HFF-Myc (cell line): ENCODE results near the gene TNFRSF25.

Source experiments
- DNase-seq: peaks from one replicate; pipeline ENCODE4 v3.0.0-alpha.2; 2011; ENCODE audit warnings: low read depth; ENCODE audit errors: extremely low read depth
- H3K4me3 ChIP-seq: replicated peaks from 2 replicates; pipeline ENCODE4 v1.5.1; 2011; ENCODE audit warnings: low read depth, mild to moderate bottlenecking, control low read depth, low read length
- TF ChIP-seq, protein P1 (sequence below): IDR thresholded peaks from 2 replicates; pipeline ENCODE4 v1.5.1; 2012; ENCODE audit warnings: mild to moderate bottlenecking, low read depth, low read length, control low read depth; ENCODE audit errors: missing control alignments

Gene TNFRSF25

DNA sequence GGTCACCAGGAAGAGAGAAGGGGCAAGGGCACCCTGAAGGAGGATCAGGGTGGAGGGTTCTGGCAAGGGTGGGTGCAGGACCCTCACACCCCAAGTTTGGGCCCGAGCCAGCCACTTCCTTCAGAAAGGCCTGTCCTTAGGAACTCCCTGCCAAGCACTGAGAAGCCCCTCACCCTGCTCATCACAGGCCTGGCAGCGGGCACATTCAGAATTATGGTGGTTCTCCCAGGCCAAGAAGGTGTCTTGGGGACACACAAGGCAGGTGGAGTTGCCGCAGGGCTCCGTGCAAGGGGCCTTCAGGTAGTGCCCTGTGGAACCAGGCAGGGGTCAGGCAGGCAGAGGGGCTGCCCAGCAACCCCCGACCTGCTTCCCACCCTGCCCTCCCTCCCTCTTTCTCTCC is 1.1 kb downstream of the TNFRSF25 start:
- TF ChIP-seq, protein P1, sequence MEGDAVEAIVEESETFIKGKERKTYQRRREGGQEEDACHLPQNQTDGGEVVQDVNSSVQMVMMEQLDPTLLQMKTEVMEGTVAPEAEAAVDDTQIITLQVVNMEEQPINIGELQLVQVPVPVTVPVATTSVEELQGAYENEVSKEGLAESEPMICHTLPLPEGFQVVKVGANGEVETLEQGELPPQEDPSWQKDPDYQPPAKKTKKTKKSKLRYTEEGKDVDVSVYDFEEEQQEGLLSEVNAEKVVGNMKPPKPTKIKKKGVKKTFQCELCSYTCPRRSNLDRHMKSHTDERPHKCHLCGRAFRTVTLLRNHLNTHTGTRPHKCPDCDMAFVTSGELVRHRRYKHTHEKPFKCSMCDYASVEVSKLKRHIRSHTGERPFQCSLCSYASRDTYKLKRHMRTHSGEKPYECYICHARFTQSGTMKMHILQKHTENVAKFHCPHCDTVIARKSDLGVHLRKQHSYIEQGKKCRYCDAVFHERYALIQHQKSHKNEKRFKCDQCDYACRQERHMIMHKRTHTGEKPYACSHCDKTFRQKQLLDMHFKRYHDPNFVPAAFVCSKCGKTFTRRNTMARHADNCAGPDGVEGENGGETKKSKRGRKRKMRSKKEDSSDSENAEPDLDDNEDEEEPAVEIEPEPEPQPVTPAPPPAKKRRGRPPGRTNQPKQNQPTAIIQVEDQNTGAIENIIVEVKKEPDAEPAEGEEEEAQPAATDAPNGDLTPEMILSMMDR = no peak
- no peak for DNase-seq
- no peak overlapping the region for H3K4me3 ChIP-seq

DNA sequence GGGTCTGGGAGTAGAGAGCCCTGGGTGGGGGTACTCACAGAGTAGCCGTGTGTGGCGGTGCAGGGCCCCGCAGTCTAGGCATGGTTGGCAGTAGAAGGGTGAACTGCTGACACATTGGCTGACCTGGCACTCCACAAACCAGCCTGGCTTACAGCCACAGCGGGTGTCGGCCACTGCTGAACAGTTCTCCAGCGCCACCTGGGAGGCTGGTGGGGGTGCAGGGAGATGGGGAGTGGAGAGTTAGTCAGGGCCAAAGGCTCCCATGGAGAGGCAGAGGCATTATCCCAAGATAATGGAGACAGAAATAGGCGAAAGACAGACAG is 1.5 kb downstream of the TNFRSF25 start:
- DNase-seq = no peak
- no peak overlapping the region for H3K4me3 ChIP-seq
- TF ChIP-seq, protein P1 = no peak

DNA sequence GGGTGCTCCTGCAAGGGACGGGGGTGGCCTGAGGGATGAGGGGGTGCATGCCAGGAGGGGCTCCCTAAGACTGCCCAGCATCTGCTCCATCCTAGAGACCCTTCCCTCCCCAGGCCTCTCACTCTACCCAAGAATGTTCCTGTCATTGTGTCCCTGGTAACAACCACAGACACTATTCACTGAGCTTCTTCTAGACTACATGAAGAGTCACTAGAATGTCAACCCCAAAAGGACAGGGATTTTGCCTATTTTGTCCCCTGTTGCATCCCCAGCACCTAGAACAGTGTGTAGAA is 2.9 kb downstream of the TNFRSF25 start:
- TF ChIP-seq, protein P1 = no peak
- H3K4me3 ChIP-seq = no peak overlapping the region
- DNase-seq = no peak

DNA sequence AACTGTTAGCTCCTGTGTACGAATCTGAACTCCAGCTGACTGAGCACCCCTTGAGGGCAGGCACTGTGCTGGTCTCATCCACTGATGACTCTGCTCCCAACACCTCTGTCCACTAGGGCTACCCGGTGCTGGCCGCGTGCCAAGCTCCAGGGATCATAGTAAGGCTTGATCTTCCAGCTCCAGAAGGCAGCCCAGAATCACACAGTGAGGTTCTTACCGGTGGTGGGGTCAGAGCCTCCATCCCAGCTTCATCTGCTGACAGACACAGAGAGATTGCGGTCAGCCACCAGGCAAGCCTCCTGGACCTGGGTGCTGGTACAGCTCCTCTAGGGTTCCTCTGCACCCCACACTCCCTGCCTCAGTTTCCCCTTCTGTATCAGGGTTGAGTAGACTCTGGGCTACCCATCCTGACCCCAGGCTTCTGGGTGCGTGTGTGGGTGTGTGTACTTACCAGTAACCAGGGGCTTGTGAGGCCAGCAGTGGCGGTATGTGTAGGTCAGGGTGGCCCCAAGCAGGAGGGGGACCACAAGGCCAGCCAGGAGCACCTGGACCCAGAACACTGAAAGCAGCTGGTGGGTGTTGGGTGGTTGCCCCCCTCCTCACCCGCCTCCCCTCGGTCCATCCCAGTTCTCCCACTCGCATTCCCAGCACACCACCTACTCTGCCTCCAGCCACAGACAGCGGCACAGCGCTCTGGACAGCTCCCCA is 3.4 kb downstream of the TNFRSF25 start:
- DNase-seq = no peak
- TF ChIP-seq, protein P1 = no peak
- H3K4me3 ChIP-seq = no peak overlapping the region

DNA sequence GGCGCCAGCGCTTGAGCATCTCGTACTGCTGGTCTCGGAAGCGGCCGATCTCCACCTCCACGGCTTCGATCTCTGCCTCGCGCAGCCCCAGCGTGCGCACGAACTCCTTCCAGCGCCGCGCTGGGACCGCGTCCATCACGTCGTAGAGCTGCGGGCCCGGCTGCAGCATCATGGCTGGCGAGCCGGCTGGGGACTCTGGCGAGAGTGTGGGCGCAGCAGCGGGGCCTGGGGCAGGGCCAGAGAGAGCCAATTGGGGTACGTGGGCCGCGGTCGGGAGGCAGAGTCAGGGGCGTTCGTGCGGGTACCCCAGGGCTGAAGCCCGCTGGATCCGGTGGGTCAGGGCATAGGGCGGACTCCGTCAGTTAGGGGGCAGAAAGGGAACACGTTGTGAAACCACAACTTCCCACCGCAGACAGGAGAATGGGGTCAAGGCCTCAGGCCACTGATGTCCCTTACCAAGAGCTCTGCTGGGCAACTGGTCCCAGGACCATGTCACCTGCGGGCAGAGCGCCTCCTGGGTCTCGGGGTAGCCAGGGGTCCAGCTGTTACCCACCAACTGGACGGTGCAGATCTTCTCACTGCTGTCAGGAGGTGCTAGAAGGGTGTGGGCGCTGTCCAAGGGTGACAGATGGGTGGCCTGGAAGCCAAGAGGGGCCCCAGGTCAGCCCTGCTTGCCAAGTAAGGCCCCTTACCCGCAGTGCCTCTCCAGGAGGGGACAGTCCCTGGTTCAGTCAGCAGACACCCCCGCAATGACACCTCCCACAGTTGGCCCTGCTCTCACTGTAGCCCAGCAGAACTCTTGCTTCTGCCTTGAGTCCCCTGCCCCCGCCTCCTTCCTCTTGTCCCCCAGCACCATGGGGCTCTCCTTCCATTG is 4.2 kb downstream of the TNFRSF25 start:
- DNase-seq = no peak
- no peak overlapping the region for H3K4me3 ChIP-seq
- TF ChIP-seq, protein P1 = no peak

DNA sequence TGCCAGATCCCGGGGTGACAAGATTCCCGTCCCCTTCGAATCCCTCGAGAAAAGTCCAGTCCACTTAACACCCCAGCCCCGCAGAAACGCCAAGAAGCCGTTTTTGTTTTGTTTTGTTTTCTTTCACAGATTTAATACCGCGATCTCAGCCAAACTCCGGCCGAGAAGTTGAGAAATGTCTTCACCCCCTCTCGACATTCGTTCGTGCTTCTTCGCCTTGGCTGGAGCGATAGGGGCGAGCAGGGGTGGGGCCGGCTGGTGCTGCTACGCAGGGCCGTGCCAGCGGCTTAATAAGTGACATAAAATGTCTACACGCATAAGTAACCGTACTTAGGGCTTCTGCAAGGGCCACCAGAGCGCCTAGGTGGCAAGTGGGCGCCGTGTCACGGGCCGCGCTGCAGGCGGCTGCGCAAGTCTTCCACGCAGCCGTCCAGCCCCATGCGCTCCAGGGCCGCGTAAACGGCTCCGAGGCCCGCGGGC is 4.9 kb downstream of the TNFRSF25 start:
- TF ChIP-seq, protein P1 = no peak
- DNase-seq = no peak
- no peak overlapping the region for H3K4me3 ChIP-seq
